DMS114 treated with DMSO at 0.1 percent for 48 hours (cell line): ENCODE results near the gene FGD5.
A peak's percentile ranks its signal among the peaks of the same experiment; 100 is the strongest.

Experiments used
- DNase-seq: peaks from one replicate; lab custom pipeline; 2025; ENCODE audit not compliant: unreplicated experiment; lab: John Stamatoyannopoulos, UW

Gene FGD5

DNA sequence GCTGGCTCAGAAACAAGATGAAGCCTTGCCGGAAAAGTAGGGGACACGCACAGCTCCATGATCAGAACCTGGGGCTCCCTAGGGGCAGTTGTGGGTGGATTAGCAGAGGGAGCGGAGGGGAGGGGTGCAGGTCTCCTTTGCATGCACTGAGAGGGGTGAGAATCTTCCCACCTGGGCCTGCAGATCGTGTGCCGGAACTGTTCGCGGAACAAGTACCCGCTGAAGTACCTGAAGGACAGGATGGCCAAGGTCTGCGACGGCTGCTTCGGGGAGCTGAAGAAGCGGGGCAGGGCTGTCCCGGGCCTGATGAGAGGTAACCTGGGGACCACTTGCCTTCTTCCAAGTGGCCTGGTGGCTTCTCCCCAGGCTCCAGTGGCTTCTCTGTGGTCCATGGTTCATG lies 104.1 kb downstream of the FGD5 start:
- no peak for DNase-seq

DNA sequence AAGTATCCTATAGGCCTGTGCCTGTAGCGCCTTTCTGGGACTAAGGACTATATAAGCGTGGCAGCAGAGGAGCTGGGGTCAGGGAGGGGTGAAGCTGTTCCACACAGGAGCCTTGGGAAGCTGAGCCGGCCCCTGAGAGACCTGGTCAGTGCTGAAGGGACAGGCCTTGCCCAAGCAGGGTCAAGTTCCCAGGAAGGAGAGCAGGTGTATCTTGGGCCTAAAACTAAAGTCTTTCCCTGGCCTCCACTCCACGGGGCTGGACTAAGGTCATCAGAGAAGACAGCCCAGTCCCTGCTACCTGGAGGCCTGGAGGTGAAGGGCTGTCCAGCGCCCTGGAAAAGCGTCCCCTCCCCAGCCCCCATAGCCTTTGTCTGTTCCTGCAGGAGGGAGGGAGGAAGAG lies 104.7 kb downstream of the FGD5 start:
- DNase-seq, result no peak

DNA sequence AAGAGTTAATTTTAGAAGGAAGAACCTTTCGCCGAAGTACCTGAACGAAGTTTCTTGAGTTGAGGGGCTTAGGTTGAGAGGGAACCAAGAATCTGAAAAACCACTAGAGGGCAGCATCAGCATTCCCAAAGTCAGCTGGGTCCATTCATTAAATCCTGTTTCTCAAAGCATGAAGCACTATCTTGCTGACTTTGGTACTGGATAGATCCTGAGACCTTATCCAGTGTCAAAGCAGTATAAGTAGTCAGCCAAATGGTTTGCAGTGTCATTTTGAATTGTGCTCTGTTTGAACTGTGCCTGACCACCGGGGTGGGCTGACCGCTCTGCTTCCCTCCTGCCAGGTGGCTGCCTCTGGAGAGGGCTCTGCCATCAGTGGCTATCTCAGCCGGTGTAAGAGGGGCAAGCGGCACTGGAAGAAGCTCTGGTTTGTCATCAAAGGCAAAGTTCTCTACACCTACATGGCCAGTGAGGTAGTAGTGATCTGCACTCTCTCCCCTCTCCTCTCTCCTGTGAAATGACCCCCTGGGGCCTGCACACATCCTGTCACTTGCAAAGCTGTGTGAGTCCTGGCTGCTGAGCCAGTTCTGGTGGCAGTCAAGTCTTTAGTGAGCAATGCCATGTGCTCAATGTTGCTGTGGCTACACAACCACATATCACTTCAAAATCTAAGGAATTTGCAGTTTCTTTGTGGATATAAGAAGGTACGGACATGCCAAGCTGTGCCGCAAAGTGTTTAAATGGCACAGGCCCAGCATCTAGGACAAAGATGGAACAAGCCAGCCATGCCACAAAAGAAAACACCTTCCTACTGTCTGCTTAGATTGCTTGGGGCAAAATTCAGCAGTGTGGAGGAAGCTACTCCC lies 107.2 kb downstream of the FGD5 start:
- peak; percentile 63 for DNase-seq

DNA sequence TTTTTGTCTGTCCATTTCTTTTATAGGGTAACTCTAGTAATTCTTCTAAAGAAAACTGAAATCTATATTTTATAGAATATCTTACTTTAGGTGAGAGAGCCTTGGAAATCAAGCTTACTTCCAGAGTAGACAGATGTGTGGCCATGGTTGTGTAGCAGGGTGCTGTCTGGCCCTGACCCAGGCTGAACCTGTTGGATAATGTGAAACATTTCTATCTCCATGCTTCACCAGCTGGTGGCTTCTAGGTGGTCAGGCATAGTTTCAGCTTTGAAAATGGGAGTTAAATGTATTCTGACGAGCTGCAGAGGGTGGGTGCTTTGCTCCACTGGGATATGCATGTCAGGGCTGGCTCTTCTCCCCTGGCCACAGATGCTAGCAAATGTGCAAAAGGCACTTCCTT lies 107.8 kb downstream of the FGD5 start:
- DNase-seq, result no peak

DNA sequence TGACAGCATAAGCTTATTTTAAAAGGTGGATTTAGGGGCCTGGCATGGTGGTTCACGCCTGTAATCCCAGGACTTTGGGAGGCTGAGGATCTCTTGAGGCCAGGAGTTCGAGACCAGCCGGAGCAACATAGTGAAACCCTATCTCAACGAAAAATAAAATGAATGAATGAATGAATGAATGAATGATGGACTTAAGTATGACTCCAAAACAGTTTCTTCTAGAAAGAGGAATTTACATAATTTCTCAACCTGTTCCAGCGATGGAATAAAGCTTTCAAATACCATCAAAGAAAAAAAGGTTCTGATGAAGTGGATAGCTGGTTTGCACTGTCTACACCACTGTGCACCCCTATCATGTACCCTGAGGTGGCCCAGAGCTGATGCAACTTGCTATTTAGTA lies 108.5 kb downstream of the FGD5 start:
- no peak for DNase-seq

DNA sequence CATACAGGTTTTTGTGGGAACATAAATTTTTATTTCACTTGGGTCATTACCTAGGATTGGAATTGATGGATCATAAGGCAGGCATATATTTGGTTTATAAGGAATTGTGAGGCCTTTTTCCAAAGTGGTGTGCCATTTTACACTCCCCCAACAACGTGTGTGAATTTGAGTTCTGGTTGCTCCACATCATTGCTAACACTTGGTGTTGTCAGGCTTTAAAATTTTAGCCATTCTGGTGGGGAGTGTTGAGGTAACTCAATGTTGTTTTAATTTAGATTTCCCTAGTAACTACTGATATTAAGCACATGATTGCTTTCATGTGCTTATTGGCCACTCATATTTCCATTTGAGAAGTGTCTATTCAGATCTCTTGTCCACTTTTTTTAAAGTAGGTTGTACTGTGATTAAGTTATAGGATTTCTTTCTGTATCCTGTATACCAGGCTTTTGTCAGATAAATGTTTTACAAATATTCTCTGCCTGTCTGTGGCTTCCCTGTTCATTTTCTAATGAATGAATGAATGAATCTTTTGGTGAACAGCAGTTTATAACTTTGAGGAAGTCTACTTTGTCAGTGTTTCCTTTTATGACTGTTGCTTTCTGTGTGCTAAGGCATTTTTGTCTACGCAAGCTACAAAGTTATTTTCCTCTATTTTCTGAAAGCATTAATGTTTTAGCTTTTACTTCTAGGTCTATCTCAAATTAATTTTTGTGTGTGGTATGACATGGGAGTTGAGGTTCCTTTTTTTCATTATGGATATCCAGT lies 110.7 kb downstream of the FGD5 start:
- DNase-seq, result no peak

DNA sequence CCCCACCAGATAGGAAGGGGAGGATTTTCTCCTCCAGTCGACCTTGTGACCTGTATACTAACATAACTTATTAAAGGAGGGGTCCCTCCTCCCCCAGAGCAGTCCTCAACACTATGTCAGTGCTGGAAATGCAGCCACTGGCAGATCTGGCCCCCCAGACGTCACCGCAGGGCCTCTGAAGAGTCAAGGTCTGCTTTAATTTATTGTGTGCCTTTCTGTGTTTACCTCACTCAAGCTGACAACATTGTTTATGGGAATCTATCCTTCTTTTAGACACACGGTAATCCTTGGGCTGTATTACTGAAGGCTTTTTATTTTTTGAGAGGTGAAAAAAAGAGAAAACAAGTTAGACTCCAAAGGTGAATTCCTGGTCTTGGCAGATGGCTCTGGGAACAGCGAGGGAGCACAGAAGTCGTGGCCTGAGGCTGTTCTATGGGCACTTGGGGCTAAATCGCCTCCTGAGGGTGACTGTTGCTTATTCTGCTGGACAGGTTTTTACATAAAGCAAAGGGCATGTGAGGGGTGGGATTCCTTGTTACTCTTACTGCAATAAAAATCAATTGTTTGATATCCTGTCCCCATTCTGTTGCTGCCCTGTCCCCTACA lies 115.2 kb downstream of the FGD5 start:
- DNase-seq, result no peak

DNA sequence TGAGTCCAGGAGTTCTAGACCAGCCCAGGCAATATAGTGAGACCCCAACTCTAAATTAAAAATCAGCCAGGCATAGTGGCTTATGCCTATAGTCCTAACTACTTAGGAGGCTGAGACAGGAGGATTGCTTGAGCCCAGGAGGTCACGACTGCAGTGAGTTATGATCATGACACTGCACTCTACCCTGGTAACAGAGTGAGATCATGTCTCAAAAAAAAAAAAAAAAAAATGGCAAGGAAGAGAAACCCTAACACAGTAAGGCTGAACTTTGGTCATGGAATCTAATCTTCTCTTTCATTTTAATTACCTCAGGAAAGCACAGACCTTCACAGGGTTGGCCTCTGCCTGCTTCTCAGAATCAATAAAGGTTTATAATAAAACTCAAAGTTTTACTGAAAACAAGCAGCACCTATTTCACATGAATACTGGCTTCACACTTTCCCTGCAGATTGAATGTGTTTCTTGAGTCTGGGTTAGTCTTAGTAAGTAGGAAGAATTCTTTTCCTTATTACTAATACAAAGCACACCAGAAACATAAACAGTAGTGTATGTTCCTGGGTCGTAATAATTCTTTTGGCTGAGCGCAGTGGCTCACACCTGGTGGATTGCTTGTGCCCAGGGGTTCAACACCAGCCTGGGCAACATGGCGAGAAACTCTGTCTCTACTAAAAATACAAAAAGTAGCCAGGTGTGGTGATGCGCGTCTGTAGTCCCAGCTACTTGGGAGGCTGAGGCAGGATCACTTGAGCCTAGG lies 117.0 kb downstream of the FGD5 start:
- no peak for DNase-seq

DNA sequence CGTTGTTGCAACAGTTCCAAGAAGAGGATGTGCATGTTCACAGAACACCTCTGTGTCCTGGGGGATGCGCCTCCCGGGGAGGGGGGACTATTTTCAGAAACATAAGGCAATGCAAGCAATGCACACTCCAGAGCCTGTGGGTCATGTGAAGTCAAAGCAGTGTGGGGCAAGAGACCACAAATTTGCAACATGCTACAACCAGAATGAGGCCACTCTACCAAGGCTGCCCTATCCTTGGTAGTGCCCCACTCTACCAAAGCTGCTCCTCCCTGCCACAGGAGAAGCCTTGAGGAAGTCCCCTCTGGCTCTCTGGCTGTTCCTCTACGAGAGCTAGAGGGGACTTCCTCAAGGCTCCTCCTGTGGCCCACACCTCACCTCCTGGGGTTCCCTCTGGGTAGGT lies 120.2 kb downstream of the FGD5 start:
- no peak for DNase-seq

DNA sequence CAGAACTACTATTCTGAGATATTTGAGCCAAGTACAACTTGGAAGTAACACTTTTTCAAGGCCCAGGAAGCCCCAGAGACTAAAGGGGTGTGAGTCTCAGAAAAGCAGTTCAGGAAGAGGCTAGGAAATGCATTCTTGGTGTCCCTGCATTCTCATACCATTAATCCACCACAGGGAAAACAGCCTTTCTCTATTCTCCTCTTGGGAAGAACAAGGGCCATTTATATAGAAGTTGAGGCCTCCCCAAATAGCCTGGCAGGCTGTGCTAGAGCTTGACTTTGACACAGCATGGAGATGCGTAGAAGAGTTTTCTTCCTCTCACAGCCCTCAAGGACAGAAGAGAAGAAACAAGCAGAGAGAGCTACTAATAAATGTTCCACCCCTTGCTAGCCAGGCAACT lies 123.1 kb downstream of the FGD5 start:
- DNase-seq, result no peak

DNA sequence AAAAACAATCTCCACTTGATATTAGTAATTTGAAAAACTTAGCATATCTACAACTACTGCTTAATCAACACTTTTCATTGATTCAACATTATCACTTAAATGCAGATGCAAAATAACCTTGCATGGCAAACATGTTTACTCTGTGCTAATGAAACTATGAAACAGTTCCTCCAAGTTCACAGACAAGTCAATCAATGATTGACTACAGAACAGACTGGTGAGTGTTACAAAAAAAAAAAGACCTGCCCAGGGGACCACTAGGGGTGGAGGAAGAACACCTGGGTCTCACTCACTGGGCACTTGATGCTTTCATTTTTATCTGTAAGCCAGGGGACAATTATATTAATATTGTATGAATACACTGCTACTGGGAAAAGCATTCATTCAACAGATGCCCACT lies 124.3 kb downstream of the FGD5 start:
- DNase-seq, result no peak

DNA sequence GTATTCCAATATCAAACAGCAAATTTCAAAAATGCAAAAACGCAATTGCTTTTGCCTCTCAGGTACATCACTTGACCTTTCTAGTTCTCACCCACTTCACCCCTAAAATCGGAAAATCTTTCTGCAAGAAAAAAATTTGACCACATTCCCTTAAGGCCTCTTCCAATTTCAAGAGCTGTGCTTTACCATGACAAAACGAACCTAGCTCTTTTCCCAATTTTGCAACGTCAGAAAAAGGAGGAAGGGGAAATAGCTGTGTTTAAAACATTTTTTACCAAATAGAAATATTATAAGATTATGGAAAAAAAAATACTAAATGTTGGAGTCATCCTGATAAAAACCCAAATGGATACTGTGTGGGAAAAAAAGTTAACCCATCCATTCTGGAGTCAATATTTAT lies 127.5 kb downstream of the FGD5 start:
- DNase-seq, result no peak

DNA sequence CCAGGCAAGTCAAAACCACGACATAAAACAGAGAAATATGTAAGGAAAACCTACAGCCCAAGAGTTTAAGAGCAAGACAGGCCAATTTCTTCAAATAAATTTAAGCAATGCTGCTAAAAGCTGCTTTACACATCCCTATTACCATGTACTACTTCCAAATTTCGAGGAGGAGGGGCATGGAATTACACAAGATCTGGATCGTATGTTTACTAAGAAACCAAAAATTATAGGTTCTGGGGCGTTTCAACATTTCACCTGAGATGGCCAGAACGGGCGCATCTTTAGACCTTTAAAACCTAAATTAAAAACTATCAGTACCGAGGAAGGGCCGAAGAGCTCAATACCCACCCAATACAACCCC lies 128.0 kb downstream of the FGD5 start:
- DNase-seq, result peak; percentile 29

DNA sequence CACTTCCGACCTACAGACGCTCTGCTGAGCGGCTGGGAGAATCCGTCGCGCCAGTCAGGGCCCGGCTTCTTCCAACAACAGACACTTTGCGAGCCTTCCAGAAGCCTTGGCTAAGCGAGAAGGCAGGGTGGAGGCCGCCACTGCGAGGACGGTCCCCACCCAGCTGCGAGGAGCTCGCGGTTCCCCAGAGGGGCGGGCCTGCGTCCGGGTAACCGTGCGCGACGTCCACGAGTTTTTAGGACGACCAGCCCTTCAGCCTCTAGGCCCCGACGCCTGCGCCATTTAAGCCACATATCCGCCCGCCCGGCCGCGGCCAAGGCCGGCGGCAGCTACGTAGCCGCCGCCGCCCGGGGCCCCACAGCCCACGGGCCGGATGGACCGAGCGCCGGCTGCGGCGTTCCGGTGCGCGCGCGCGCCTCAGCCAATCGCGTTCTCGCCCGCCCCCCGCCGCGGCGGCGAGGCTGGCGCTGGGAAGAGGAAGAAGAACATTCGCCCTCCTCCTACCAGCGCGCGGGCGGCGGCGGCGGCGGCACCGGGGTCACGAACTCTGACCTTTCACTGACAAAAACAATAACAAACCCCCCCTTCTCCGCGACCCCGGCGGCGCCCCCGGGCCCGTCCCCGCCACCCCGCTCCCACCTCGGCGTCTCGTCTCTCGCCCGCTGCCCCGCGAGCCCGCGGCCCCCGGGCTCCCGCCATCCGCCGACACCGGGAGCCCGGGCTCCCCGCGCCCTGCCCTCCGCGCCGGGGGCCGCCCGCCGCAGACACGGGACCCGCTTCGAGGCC lies 128.5 kb downstream of the FGD5 start, which contains the start of gene NR2C2:
TSS of gene NR2C2 (plus strand) at position 484 of the 786 bp plus-strand sequence. CDS start 56,332 bp downstream, outside the sequence.
- DNase-seq, result peak; percentile 48

DNA sequence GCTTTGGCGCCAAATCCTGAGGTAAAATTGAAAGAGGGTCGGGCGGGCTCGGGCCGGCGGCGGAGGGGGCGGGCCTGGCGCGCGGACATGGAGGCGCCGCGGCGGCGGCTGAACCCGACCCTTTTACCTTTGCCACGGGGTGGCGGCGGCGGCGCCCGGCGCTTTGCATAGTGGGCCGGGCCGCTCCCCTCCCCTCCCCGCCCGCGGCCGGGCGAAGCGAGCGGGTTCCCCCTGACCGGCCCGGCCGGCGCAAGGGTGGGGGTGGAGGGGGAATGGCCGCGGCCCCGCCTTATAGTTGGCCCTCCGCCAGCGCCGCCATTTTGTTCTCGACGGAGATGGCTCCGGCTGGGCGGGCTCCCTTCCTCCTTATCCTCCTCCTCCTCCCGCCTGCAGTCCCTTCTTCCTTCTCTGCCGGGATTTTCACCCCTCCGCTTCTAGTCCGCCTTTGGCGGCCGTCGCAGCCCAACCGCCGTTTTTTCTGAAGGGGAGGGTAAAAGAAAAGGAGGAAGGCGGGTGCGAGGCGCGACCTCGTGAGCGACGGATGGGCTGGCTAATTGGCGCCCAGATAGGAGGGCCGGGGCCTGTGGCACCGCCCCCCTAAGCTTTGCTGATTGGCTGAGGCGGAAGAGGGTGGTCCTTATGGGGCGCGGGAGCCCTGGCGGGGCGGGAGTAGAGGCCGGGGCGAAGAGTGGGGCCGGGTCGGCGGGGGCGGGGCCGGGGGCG lies 129.3 kb downstream of the FGD5 start:
- DNase-seq, result peak; percentile 88

DNA sequence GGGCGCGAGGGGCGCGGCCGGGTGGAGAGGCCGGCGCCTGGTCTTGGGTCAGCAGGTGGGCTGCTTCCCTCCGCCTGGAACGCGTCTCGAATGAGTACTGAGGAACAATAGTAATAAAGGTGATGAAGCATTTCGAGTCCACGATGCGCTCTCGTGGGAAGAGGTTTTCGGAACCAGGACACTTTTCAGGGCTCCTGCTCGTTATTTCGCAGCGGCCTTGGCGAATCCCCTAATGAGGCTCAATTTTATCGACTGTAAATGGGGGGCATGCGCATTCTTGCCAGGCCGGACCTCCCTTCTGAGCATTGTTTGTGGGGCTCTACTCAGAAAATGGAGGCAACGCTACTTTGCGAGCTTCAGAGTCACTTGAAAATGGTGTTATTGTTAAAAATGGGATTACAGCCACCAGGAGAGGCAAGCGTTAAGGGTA lies 129.9 kb downstream of the FGD5 start:
- no peak for DNase-seq

DNA sequence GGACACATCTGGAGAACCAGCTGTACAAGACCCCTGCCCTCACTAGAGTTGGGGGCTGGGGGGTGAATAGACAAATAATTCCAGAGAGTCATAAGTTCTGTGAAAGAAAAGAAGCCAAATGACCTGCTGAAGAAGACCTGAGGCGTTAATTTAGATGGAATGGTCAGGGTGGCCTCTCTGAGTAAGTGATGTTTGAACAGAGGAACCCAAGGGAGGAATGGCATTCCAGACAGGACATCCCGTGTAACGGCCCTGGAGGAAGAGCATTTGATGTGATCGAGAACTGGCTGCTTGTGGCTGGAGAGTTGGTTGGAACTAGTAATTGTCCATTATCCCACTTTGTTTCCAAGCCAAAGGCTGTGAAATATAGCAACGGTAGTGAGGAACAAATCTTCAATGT lies 130.4 kb downstream of the FGD5 start:
- DNase-seq, result no peak

DNA sequence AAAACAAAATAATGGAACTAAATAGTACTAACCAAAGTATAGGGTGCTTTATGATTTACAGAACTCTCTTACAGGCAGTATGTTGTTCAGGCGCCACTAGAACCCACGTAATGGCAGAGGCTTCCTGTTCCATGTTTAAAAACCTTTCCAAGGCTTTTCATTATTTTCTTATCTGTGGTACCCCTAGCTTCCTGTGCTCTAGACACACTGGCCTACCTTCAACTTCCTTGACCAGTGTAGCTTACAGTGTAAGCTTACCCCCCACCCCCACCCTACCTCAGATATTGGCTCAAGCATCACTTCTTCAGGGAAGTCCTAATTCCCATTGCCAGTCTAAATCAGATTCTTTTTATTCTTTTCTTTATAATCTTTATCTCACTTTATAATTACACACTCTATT lies 131.5 kb downstream of the FGD5 start:
- DNase-seq, result no peak

DNA sequence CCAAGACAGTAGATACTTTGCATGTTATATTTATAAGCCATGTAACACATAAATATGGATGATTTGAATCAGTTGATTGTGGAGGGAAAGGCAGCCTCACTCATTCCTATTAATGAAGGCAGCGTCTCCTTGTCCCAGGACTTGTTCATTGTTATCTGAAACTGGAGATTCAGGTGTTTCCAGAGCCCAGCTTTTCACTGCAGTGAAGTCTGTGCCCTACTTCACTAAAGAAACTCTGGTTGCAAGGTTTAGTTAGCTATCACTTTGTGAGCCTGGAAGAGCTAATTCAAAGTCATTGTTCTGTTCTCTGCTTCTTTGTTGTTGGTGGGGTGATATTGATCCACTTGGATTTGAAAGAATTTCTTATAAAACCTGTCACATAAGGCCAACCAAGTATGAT lies 138.4 kb downstream of the FGD5 start:
- no peak for DNase-seq

DNA sequence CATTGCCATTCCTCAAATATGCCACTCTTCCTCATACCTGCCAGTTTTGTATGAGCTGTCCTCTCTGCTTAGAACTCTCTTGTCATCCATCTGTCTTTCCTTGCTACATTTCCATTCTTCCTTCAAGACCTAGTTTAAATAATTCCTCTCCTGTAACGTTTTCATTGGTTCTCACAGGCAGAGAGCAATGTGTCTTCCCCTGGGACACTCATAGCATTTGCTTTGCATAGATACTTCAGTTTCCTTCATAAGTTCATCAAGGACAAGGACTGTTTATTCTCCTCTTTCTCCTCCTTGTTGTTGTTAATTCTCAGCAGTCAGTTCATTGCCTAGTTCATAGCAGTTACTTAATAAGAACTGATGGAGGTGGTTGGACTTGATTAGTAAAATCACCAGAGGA lies 139.2 kb downstream of the FGD5 start:
- no peak for DNase-seq
